Adrenal gland (tissue), 12 donors: ENCODE data around the gene COL18A1. TPM values are rescaled to one million over a fixed set of nuclear protein-coding genes. Genes with fewer than 3 reads are reported as not detected.
A peak's percentile ranks its signal among the peaks of the same experiment; 100 is the strongest.

Source experiments
- DNase-seq, 7 donors: peaks; one replicate each; pipeline ENCODE4 v3.0.0-alpha.2; 2019 to 2020
- H3K27ac ChIP-seq, 5 donors: fragments of 200-600 bp; sonication (generic) in 4 of 5; 1 replicate in 3 of 5; 2 replicates in 2 of 5; pipeline versions ENCODE4 v1.5.1 to v1.8.0; 2016 to 2020; ENCODE audit warnings: mild to moderate bottlenecking in 1 of 5
- H3K27me3 ChIP-seq: fragments of 200-600 bp; 2 replicates; pipeline ENCODE4 v1.8.0; 2021
- H3K36me3 ChIP-seq, 2 donors: fragments of 200-600 bp; replicated peaks in 1 of 2; 1 replicate in 1 of 2; 2 replicates in 1 of 2; pipeline versions ENCODE4 v1.5.1 to v1.8.0; 2018 to 2022
- H3K4me1 ChIP-seq, 2 donors: fragments of 200-600 bp; replicated peaks in 1 of 2; 1 replicate in 1 of 2; 2 replicates in 1 of 2; pipeline versions ENCODE4 v1.5.1 to v1.8.0; 2018 to 2021
- H3K4me3 ChIP-seq, 4 donors: fragments of 200-600 bp; sonication (generic) in 3 of 4; one replicate each; pipeline ENCODE4 v1.5.1; 2016 to 2018
- H3K9me3 ChIP-seq, 3 donors: fragments of 200-600 bp; sonication (generic) in 1 of 3; replicated peaks in 1 of 3; 1 replicate in 2 of 3; 2 replicates in 1 of 3; pipeline versions ENCODE4 v1.5.1 to v1.8.0; 2016 to 2021
- CTCF ChIP-seq, 6 experiments: fragments of 450-650 bp in 4 of 6; fragments of 200-600 bp in 2 of 6; sonication (generic) in 1 of 6; IDR thresholded peaks; 1 replicate in 5 of 6; 2 replicates in 1 of 6; pipeline versions ENCODE4 v1.5.1 to v1.8.0; 2016 to 2021; ENCODE audit warnings: antibody characterized with exemption in 6 of 6, mild to moderate bottlenecking in 2 of 6, moderate library complexity in 1 of 6
- POLR2A ChIP-seq, 2 donors: fragments of 450-650 bp; IDR thresholded peaks; one replicate each; pipeline ENCODE4 v1.6.1; 2017; ENCODE audit warnings: antibody characterized with exemption in 2 of 2, mild to moderate bottlenecking in 2 of 2, moderate library complexity in 1 of 2
- whole genome bisulfite sequencing, 4 donors: extraction: QIAGEN DNeasy Blood & Tissue Kit in 2 of 4; methylation state at CpG; one replicate each; pipeline versions ENCODE4 v1.1.5 to v1.1.7; 2013 to 2017; 5-methylcytosine and 5-hydroxymethylcytosine counted together
- intact Hi-C, 2 donors: fragments of 100-400 bp; cut with DNase I; formaldehyde crosslinking; loops; one replicate each; pipeline versions ENCODE4 v1.14.1 to v1.15.0; 2022 to 2023
- polyA plus RNA-seq, 3 donors: library from polyadenylated mRNA; stranded (reverse); fragments of 200-250 nt in 2 of 3; fragments of 350-450 nt in 1 of 3; fragmentation: Illumina TruSeq in 1 of 3; extraction: RNeasy Lipid Tissue Mini Kit (QIAGEN cat#74804) in 1 of 3; gene quantifications; one replicate each; pipeline ENCODE4 v1.2.3, GENCODE V29; 2013 to 2014
- total RNA-seq, 9 donors: library from RNA; depleted of rRNA in 4 of 9; stranded (reverse); fragments of >200 nt in 4 of 9; fragments of 120-200 nt in 1 of 9; fragmentation: NEBNext Ultra II Directional in 1 of 9; extraction: Animal tissue kit (Norgen Biotek cat#: 25700) in 1 of 9; gene quantifications; one replicate each; pipeline versions ENCODE4 v1.1.0 to v1.2.4, GENCODE V29; 2013 to 2023
- donor health status: healthy with polysubstance abuse.
- donor health status: Bipolar disorder and iron deficiency.
- donor health status: DM: yes; HTN: yes; CAD: no.
- donor health status: DM: no; HTN: no; CAD: no.
- donor health status: DM: no; HTN: no; CAD: no.
- donor health status: DM: yes; HTN: yes; CAD: no.

Gene COL18A1
- total and polyA plus RNA-seq, 12 donors, result 10.9 to 244 (median 141) TPM

DNA sequence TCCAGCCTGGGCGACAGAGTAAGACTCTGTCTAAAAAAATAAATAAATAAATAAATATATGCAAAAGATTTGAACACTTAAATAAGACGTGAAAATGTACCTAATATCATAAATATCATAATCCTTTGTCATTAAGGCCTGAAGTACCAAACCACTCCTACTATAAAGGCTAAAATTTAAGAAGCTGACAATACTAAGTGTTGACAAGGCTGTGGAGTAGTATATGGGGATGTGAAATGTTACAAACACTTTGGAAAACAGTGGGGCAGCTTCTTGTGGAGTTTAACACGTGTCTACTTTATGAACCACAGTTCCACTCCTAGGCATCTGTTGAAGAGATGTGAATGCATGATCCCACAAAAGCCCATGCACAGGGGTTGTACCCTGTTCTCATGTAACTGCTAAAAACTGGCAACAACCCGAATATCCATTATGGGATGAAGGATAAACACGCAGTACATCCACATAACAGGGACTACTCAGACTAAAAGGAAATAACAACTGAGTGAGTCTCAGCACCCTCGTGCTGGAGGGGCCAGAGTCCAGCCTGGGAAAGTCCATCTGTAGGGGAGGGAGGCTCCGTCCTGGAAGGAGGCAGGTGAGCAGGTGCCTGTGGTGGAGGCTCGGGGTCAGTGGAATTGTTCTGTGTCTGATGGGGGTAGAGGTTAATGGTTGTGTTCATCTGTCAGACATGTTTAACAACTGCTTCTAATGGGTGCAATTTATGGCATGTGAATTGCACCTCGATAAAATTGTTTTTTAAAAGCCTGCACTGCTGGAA, 143.9 kb downstream of the COL18A1 start:
- DNase-seq, result peak in 3 of 7 donors; percentile 1 to 18 (median 7)
- no peak overlapping the region for H3K27ac ChIP-seq

GRCh38 chr21:45549626-45550463, 144.9 kb downstream of the COL18A1 start:
- H3K4me1 ChIP-seq, result peaks cover 0 to 3% of the 10 kb centered on the region in 2 donors
- no peaks in the 10 kb centered on the region for H3K27me3 ChIP-seq
- H3K36me3 ChIP-seq, result no peaks in the 10 kb centered on the region
- 57 to 73% (median 72%) methylated on average over 11 to 15 of the region's 15 CpGs for WGBS, 4 donors
- peak in 2 of 7 donors; percentile 10 to 21 for DNase-seq
- no peaks in the 10 kb centered on the region for H3K9me3 ChIP-seq
- intact Hi-C loops, result no loop called here
- no peak for TF ChIP-seq POLR2A (IDR thresholded peaks at IDR 0.05)
- TF ChIP-seq CTCF (IDR thresholded peaks at IDR 0.05), result no peak
- no peak overlapping the region for H3K4me3 ChIP-seq
- peak overlapping the region in 1 of 5 donors; percentile 78 for H3K27ac ChIP-seq

More for the DNA sequence above, 143.9 kb downstream of the COL18A1 start:
- no peak for TF ChIP-seq CTCF (IDR thresholded peaks at IDR 0.05)
- H3K9me3 ChIP-seq, result no peaks in the 10 kb centered on the region
- H3K36me3 ChIP-seq, result no peaks in the 10 kb centered on the region
- intact Hi-C loops, result no loop called here
- no peak overlapping the region for H3K4me3 ChIP-seq
- H3K4me1 ChIP-seq, result peaks cover 0 to 3% of the 10 kb centered on the region in 2 donors
- H3K27me3 ChIP-seq, result no peaks in the 10 kb centered on the region
- 76 to 78% (median 78%) methylated on average over 9 of the region's 9 CpGs for WGBS, 4 donors

DNA sequence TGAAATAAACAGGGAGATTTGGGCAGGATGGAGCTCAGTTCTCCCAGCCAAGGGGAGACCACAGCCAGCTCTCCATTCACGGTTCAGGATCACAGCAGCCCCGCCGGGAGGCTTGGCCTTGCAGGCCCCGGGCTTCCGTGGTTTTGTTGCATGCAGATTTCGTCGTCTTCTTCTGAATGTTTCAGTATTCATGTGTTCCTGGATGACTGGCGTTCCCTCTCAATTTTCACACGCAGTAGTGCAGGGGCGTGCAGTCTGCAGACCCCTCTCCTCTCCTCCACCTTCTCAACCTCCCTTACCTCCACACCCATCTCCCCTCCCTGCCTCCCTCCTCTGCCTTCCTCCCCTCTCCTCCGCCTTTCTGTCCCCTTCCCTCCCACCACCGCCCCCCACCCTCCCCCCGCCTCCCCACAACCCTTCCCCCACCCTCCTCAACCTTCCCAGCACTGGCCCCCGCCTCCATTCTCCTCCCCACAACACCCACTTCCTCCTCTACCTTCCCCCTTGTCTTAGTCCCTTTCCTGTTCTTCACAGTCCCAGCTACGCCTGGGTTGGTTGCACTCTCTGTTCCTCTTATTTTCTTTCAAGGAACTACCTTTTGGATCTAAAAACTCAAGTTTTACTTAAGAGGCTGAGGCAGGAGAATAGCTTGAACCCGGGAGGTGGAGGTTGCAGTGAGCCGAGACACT, 145.7 kb downstream of the COL18A1 start:
- WGBS, 4 donors, result 43 to 48% (median 46%) methylated on average over 16 to 17 of the region's 17 CpGs
- peak in 4 of 7 donors; percentile 25 to 41 (median 32) for DNase-seq
- Histone ChIP-seq H3K9me3 (no peaks in the 10 kb centered on the region), H3K4me3 (no peak overlapping the region), H3K27ac (peak overlapping the region in 2 of 5 donors; percentile 67 to 78), H3K36me3 (no peaks in the 10 kb centered on the region), H3K27me3 (no peaks in the 10 kb centered on the region), H3K4me1 (peaks cover 0 to 5% of the 10 kb centered on the region in 2 donors)
- no peak for TF ChIP-seq CTCF (IDR thresholded peaks at IDR 0.05)
- no peak for TF ChIP-seq POLR2A (IDR thresholded peaks at IDR 0.05)
- intact Hi-C loops, result no loop called here

DNA sequence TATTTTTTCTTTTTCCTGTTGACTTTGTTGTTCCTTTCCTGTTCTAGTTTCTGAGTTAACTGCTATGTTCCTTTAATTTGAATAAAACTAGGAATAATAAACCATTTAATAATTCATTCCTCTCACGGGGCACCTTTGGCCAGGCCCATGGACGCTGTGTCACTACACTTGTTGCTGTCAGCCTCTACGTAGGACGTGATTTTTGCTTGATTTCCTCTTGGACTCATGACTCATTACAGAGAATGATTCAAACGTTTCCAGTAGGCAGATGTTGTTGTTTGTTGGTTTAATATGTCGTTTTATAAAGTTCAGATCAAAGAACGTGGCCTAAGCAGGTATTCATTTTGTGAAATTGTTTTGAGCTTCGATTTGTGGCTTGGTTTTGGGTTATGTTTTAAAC, 146.4 kb downstream of the COL18A1 start:
- H3K36me3 ChIP-seq, result no peaks in the 10 kb centered on the region
- intact Hi-C loops, result no loop called here
- no peak overlapping the region for H3K4me3 ChIP-seq
- no peaks in the 10 kb centered on the region for H3K27me3 ChIP-seq
- peaks cover 0 to 8% of the 10 kb centered on the region in 2 donors for H3K4me1 ChIP-seq
- WGBS, 4 donors, result 35 to 42% (median 35%) methylated on average over 8 of the region's 8 CpGs
- H3K9me3 ChIP-seq, result no peaks in the 10 kb centered on the region
- peak in 4 of 7 donors; percentile 41 to 67 (median 56) for DNase-seq
- peak overlapping the region in 2 of 5 donors; percentile 67 to 78 for H3K27ac ChIP-seq
- TF ChIP-seq CTCF (IDR thresholded peaks at IDR 0.05) (no peak), POLR2A (IDR thresholded peaks at IDR 0.05) (no peak)
